NCI-H2196 treated with DMSO at 0.1 percent for 48 hours (cell line): Measurements from ENCODE around the gene GNA12.
"Not testable (repeated sequence)": the region's sequence is repeated elsewhere in the genome, so short reads cannot be mapped to it uniquely, and the experiment has no call there.

Source experiments
- DNase-seq: peaks from one replicate; lab custom pipeline; 2025; ENCODE audit not compliant: unreplicated experiment; lab: John Stamatoyannopoulos, UW

The GNA12 gene

DNA sequence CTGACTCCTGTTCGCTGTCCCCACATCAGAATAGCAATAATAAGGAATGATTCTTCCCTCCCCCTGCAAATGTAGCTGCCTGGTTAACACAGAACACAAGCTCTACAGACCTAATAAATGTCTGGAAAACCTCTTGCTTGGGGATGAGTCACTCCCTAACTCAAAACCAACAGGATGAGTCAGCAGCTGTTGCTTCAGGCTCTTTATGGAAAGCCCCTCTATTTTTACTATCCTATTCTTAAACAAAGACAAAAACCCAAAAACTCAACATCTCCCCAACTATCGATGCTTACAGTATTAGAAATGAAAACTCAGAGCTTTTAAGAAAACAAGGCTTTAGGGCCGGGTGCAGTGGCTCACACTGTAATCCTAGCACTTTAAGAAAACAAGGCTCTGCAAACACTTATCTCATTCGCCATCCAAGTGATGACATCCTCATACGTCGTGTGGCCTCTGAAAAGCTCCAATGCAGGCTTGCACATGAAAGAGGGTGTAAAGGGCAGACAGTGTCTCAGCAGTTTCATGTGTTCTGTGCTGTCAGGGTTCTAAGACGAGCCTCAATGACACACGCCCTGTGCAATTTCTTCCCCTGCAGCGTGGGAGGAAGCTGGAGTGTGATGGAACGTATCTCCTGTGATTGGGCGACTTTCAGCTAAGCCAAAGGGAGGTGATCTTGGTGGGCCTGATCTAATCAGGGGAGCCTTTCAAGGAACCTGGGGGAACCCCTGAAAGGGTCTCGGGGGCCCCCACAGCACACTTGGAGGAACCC, 86.0 kb downstream of the GNA12 start:
- DNase-seq, result peak; percentile 81

DNA sequence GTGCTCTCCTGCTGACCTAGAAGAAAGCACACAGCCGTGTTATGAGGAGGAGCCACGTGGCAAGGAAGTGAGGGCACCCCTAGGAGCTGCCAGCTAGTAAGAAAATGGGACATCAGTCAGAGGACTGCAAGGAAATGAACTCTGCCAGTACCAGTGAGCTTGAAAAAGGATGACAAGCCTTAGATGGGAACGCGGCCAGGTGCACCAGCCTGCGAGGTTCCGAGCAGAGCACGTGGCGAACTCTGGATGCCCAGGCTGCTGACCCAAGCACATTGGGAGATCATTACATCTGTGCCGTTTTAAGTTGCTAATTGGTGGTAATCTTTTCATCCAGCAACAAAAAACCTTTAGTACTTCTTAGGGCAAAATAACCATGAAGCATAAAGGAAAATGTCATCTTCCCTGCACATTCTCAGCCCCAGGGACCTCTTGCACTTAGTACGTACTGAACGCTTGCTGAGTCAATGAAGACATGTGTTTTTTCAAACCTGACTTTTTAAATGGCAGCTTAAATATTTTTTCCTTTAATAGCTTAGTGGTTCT, 86.7 kb downstream of the GNA12 start:
- DNase-seq, result peak; percentile 61

DNA sequence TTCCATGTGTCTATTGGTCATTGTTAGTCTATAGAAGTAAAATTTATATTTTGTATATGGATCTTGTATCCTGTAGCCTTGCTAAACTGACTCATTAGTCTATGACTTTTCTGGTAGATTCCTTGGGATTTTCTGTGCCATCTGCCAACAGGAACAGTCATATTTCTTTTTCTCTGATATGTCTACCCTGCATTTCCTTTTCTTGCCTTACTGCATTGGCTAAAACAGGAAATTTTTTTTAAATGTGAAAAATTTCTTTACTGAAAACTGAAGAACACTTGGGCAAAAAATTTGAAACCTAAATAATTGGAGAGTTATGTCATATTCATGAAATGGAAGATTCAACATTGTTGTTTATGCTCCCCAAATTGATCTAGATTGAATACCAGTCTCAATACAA, 88.6 kb downstream of the GNA12 start:
- DNase-seq, result no peak

- no peak for DNase-seq
Observed at GRCh38 chr7:2754912-2755311, 89.2 kb downstream of the GNA12 start.

DNA sequence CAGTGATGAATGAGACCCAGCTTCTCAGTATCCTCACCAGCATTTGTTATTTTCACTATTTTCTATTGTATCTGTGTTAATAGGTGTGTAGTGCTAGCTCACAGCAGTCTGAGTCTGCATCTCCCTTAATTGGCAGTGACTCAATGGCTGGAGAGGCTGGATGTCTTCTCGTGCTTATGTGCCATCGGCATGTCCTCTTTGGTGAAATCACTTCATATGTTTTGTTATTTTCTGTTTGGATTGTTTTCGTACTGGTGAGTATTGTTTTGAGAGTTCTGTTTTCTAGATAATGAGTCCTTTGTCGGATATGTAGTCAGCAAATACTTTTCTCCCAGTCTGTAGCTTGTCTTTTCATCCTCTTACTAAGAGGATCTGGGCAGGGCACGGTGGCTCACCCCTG, 90.0 kb downstream of the GNA12 start:
- DNase-seq, result no peak

- DNase-seq, result no peak
Observed at GRCh38 chr7:2753148-2753547, 91.0 kb downstream of the GNA12 start.

- no peak for DNase-seq
Observed at GRCh38 chr7:2751086-2751485, 93.0 kb downstream of the GNA12 start.

GRCh38 chr7:2750004-2750407, 94.1 kb downstream of the GNA12 start:
- DNase-seq, result no peak

DNA sequence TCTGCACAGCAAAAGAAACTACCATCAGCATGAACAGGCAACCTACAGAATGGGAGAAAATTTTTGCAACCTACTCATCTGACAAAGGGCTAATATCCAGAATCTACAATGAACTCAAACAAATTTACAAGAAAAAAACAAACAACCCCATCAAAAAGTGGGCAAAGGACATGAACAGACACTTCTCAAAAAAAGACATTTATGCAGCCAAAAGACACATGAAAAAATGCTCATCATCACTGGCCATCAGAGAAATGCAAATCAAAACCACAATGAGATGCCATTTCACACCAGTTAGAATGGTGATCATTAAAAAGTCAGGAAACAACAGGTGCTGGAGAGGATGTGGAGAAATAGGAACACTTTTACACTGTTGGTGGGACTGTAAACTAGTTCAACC, 95.4 kb downstream of the GNA12 start:
- DNase-seq, result not testable (repeated sequence)

- DNase-seq, result not testable (repeated sequence)
Observed at GRCh38 chr7:2743523-2744185, 100.5 kb downstream of the GNA12 start.

- DNase-seq, result no peak
Observed at GRCh38 chr7:2738766-2739549, 105.2 kb downstream of the GNA12 start.

DNA sequence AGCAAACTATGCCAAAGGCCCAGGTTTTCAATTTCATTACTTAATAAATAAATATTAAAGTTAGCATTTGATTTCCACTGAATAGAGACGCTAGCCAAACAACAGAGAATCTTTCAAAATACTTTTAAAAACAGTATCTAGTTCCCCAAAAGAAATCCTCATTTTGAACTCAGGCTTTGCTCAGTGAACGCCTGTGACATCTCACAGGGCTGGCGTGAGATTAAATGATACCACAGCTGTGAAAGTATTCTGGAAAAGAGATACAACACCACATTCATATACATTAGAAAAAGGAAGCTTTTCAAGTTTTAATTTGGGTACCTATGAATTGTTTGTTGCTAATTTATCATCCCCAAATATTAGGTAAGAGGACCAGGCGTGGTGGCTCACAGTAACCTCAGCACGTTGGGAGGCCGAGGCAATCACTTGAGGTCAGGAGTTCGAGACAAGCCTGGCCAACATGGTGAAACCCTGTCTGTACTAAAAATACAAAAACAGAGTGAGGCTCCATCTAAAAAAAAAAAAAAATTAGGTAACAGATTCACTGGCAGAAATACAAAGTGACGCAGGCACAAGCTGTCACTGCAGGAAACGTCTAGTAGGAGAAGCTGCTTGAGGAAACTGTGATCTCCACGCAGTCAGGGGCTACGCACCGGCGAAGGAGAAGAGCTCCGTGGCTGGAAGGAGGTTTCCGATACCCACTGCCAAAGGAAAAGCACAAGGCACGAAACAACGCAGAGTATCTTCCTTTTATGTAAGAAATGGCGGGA, 106.2 kb downstream of the GNA12 start:
- DNase-seq, result no peak

GRCh38 chr7:2737005-2737743, 106.9 kb downstream of the GNA12 start:
- not testable (repeated sequence) for DNase-seq

- no peak for DNase-seq
Observed at GRCh38 chr7:2736411-2736914, 107.6 kb downstream of the GNA12 start.

- no peak for DNase-seq
Observed at GRCh38 chr7:2735744-2736143, 108.4 kb downstream of the GNA12 start.

GRCh38 chr7:2734751-2735571, 109.1 kb downstream of the GNA12 start:
- DNase-seq, result no peak

DNA sequence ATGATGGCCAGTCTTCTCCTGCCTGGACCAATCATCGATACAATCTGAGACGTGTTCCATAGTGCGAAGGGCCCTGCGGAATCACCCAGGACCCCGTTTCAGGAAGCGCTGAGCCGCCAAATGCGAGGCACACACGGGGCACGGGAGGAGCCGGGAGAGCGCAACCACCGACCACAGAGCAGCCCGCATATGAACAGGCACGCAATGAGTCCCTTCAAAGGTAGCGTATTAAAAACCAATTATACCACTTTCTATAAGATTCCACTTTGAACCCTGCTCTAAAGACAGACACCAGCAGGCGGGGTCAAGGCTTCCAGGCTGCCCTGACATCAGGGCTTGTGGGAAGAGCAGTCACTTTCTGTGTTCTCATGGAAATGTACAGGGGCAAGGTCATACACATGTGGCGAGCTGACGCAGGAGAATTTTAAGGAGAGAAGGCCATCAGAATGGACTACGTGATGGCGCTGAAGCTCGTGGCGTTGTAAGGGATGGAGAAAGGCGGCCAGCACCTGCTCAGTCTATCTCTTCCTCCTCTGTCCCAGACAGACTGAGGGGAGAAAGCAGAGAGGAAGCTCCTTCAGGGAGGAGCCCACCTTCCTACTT, 109.9 kb downstream of the GNA12 start:
- no peak for DNase-seq

DNA sequence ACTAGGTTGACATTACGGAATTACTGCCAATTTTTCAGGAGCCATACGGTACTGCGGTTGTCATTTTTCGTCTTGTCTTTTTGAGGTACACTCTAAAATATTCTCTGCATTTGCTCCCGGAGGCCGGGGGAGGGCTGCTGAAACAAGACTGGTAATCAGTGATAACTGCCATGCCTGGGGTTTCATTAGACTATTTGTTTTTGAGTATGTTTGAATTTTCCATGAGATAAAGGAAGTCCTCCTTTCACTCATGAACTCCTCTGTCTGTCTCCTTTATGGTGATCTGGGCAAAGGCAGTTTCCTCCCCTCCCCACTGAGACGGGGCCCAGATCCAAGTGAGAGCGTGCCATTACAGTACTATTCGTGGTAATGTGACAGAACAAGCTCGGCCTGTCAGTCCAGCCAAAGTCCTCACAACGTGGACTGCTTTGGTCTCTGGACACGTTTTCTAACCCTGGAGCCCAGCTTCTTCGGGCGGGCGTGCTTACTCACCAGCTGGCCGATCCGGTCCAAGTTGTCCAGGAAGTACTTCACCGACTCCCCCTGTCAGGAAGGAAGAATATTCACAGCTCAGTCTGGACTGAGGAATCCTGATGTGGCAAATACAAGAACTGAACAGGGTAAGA, 111.0 kb downstream of the GNA12 start:
- no peak for DNase-seq
